Suppressor macrophage treated with lipopolysaccharide for 1 hour (primary cell): ENCODE data around the gene SERPINF2.
"Not testable (repeated sequence)": the region's sequence is repeated elsewhere in the genome, so short reads cannot be mapped to it uniquely, and the experiment has no call there.

Experiments
- DNase-seq, 3 donors: peaks; one replicate each; pipeline ENCODE4 v3.0.0-alpha.2; 2020 to 2022

The SERPINF2 gene

DNA sequence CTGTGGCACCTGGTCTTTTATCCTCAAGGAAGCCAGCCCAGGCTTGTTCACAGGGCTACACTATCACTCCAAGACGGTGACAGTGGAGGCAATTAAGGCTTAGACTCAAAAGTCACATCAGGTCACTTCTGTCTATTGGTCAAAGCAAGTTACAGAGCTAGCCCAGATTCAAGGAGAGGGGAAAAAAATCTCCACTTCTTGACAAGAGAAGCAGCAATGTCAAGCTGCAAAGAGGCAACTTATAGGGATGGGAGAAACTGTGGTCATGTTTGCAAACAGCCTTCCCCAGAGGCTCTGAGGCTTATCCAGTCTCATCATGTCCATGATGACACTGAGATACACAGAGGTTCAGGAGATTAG, 50.8 kb downstream of the SERPINF2 start:
- DNase-seq, result no peak

GRCh38 chr17:1796800-1797199, 54.1 kb downstream of the SERPINF2 start:
- DNase-seq, result peak in 2 of 3 donors; percentile 17 to 19

DNA sequence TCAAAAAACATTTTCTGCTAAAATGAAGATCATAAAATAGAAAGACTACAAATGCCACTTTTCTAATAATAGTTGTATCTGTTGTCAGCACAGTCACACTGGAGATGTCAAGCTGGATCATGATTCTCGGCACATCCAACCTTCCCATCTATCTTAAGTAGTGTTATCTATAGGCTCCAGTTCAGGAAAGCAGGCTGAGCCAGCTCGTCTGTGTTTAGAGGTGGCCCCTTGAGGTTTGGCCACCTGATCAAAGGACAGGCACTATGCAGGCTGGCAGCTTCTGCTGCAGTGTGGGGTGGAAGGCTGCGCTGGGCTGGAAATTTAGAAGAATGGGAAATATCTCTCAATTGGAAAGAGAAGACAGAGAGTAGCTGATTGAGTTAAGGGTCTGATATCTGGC, 54.7 kb downstream of the SERPINF2 start:
- no peak for DNase-seq

- not testable (repeated sequence) for DNase-seq
Measured at GRCh38 chr17:1797846-1798245, 55.2 kb downstream of the SERPINF2 start.

GRCh38 chr17:1800240-1800639, 57.6 kb downstream of the SERPINF2 start:
- no peak for DNase-seq

DNA sequence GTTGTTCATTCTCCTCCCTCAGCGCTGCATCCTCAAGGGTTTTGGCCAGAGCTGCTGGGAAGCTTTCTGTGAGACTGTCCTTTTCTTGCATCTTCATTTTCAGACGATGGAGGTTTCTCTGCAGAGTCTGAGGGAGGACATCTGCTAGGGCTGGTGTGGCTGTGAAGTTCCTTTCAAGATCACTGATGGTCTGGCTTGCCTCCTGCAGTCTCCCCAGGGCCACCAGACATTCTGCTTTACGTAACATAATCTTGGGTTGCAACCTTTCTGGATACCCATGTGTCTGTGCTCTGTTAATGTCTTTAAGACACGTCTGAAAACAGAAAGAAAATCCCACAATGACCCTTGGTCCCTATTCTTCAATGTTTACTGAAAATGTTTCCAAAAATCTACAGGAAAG, 58.0 kb downstream of the SERPINF2 start:
- DNase-seq, result no peak

GRCh38 chr17:1802429-1802828, 59.8 kb downstream of the SERPINF2 start:
- no peak for DNase-seq

GRCh38 chr17:1803280-1803679, 60.6 kb downstream of the SERPINF2 start:
- no peak for DNase-seq
